ENCODE data around the gene PIGM.
A peak's percentile ranks its signal among the peaks of the same experiment; 100 is the strongest.

- peak; percentile 85 for TF ChIP-seq CTCF (IDR thresholded peaks at IDR 0.05; ENCODE audit: low read length)
- TF ChIP-seq EZH2 (IDR thresholded peaks at IDR 0.05; ENCODE audit: borderline replicate concordance, low read length) = no peak
Observed at GRCh38 chr1:160046494-160047110, 14.8 kb upstream of the PIGM start.

All from OCI-LY1 (cell line).